ENCODE data around the gene ITGA6. TPM values are rescaled to one million over a fixed set of nuclear protein-coding genes. Genes with fewer than 3 reads are reported as not detected.

ITGA6 gene
- total RNA-seq, 2 experiments from 2014 or later: 14.6 to 15.0 TPM

- H3K27ac Mint-ChIP-seq: no peak overlapping the region
- H3K36me3 Mint-ChIP-seq (ENCODE audit: low read depth): no peaks in the 10 kb centered on the region
- CTCF ChIA-PET: interaction anchor here (1.4 to 20.5 kb wide), 2 partner anchors 15 to 34 kb away, joined by 4 to 457 read pairs; no protein-coding TSS in a partner anchor
- no peak overlapping the region for H3K4me3 Mint-ChIP-seq
- DNase-seq (no peak), ATAC-seq (no peak)
- POLR2A ChIA-PET: interaction anchor here (0.7 kb wide), 1 partner anchor 35 kb away, joined by 4 read pairs; no protein-coding TSS in a partner anchor
- no peaks in the 10 kb centered on the region for H3K9me3 Mint-ChIP-seq (ENCODE audit: insufficient read depth)
- H3K4me1 Mint-ChIP-seq (ENCODE audit: low read depth): peaks cover 22% of the 10 kb centered on the region
- peaks cover 52% of the 10 kb centered on the region for H3K27me3 Mint-ChIP-seq (ENCODE audit: low read depth)
Observed at GRCh38 chr2:172425336-172425735, 2.0 kb upstream of the ITGA6 start.

- H3K27me3 Mint-ChIP-seq (ENCODE audit: low read depth): peaks cover 53% of the 10 kb centered on the region
- no peaks in the 10 kb centered on the region for H3K36me3 Mint-ChIP-seq (ENCODE audit: low read depth)
- ChIA-PET CTCF (interaction anchor here (0.9 to 20.5 kb wide), 7 partner anchors 11 to 294 kb away, joined by 3 to 457 read pairs (median 3); no protein-coding TSS in a partner anchor), POLR2A (no interaction called here)
- H3K9me3 Mint-ChIP-seq (ENCODE audit: insufficient read depth): no peaks in the 10 kb centered on the region
- H3K27ac Mint-ChIP-seq: peak overlapping the region; percentile 40
- peak overlapping the region; percentile 75 for H3K4me3 Mint-ChIP-seq
- H3K4me1 Mint-ChIP-seq (ENCODE audit: low read depth): peaks cover 26% of the 10 kb centered on the region
- no peak for DNase-seq
- no peak for ATAC-seq
Observed at GRCh38 chr2:172426635-172427255, 641 bp upstream of the ITGA6 start.

- DNase-seq (peak; percentile 62), ATAC-seq (peak; percentile 62)
- peak overlapping the region; percentile 53 for H3K27ac Mint-ChIP-seq
Observed at GRCh38 chr2:172427990-172428831, 825 bp downstream of the ITGA6 start.

GRCh38 chr2:172428832-172429210, 1.4 kb downstream of the ITGA6 start:
- ATAC-seq: no peak
- Mint-ChIP-seq H3K4me3 (peak overlapping the region; percentile 78), H3K27me3 (ENCODE audit: low read depth) (peaks cover 50% of the 10 kb centered on the region), H3K4me1 (ENCODE audit: low read depth) (peaks cover 34% of the 10 kb centered on the region), H3K9me3 (ENCODE audit: insufficient read depth) (no peaks in the 10 kb centered on the region), H3K27ac (no peak overlapping the region), H3K36me3 (ENCODE audit: low read depth) (no peaks in the 10 kb centered on the region)
- ChIA-PET CTCF (interaction anchor here (1.9 to 20.5 kb wide), 2 partner anchors 11 to 31 kb away, joined by 15 to 457 read pairs; no protein-coding TSS in a partner anchor), POLR2A (no interaction called here)
- no peak for DNase-seq

More at GRCh38 chr2:172427990-172428831, 825 bp downstream of the ITGA6 start:
- no peaks in the 10 kb centered on the region for H3K9me3 Mint-ChIP-seq (ENCODE audit: insufficient read depth)
- ChIA-PET CTCF (interaction anchor here (1.1 to 20.5 kb wide), 4 partner anchors 12 to 32 kb away, joined by 3 to 457 read pairs (median 6); no protein-coding TSS in a partner anchor), POLR2A (no interaction called here)
- H3K27me3 Mint-ChIP-seq (ENCODE audit: low read depth): peaks cover 53% of the 10 kb centered on the region
- peak overlapping the region; percentile 78 for H3K4me3 Mint-ChIP-seq
- H3K4me1 Mint-ChIP-seq (ENCODE audit: low read depth): peaks cover 31% of the 10 kb centered on the region
- H3K36me3 Mint-ChIP-seq (ENCODE audit: low read depth): no peaks in the 10 kb centered on the region

- H3K27ac Mint-ChIP-seq: no peak overlapping the region
- no peak for ATAC-seq
- H3K27me3 Mint-ChIP-seq (ENCODE audit: low read depth): peaks cover 46% of the 10 kb centered on the region
- H3K4me1 Mint-ChIP-seq (ENCODE audit: low read depth): peaks cover 40% of the 10 kb centered on the region
- CTCF ChIA-PET: interaction anchor here (1.8 to 20.5 kb wide), 3 partner anchors 11 to 30 kb away, joined by 5 to 457 read pairs (median 15); no protein-coding TSS in a partner anchor
- H3K36me3 Mint-ChIP-seq (ENCODE audit: low read depth): no peaks in the 10 kb centered on the region
- DNase-seq: no peak
- H3K4me3 Mint-ChIP-seq: peak overlapping the region; percentile 78
- POLR2A ChIA-PET: interaction anchor here (0.9 kb wide), 1 partner anchor 33 kb away, joined by 3 read pairs; no protein-coding TSS in a partner anchor
- H3K9me3 Mint-ChIP-seq (ENCODE audit: insufficient read depth): no peaks in the 10 kb centered on the region
Observed at GRCh38 chr2:172429301-172429968, 2.0 kb downstream of the ITGA6 start.

- no peak for ATAC-seq
- POLR2A ChIA-PET: interaction anchor here (0.9 kb wide), 1 partner anchor 33 kb away, joined by 3 read pairs; no protein-coding TSS in a partner anchor
- no peak for DNase-seq
- CTCF ChIA-PET: interaction anchor here (1.8 to 20.5 kb wide), 3 partner anchors 10 to 30 kb away, joined by 5 to 457 read pairs (median 15); no protein-coding TSS in a partner anchor
- peaks cover 44% of the 10 kb centered on the region for H3K27me3 Mint-ChIP-seq (ENCODE audit: low read depth)
- no peak overlapping the region for H3K27ac Mint-ChIP-seq
- no peaks in the 10 kb centered on the region for H3K9me3 Mint-ChIP-seq (ENCODE audit: insufficient read depth)
- H3K4me1 Mint-ChIP-seq (ENCODE audit: low read depth): peaks cover 46% of the 10 kb centered on the region
- H3K36me3 Mint-ChIP-seq (ENCODE audit: low read depth): no peaks in the 10 kb centered on the region
- H3K4me3 Mint-ChIP-seq: no peak overlapping the region
Observed at GRCh38 chr2:172430027-172430426, 2.6 kb downstream of the ITGA6 start.

- Mint-ChIP-seq H3K27me3 (ENCODE audit: low read depth) (peaks cover 40% of the 10 kb centered on the region), H3K4me1 (ENCODE audit: low read depth) (peaks cover 50% of the 10 kb centered on the region), H3K27ac (no peak overlapping the region), H3K4me3 (no peak overlapping the region), H3K36me3 (ENCODE audit: low read depth) (peaks cover 2% of the 10 kb centered on the region), H3K9me3 (ENCODE audit: insufficient read depth) (no peaks in the 10 kb centered on the region)
- DNase-seq: no peak
- ChIA-PET POLR2A (no interaction called here), CTCF (interaction anchor here (1.8 to 20.5 kb wide), 3 partner anchors 9 to 29 kb away, joined by 5 to 457 read pairs (median 15); no protein-coding TSS in a partner anchor)
- ATAC-seq: no peak
Observed at GRCh38 chr2:172430678-172431077, 3.3 kb downstream of the ITGA6 start.

GRCh38 chr2:172431463-172431862, 4.1 kb downstream of the ITGA6 start:
- Mint-ChIP-seq H3K4me3 (no peak overlapping the region), H3K27me3 (ENCODE audit: low read depth) (peaks cover 36% of the 10 kb centered on the region), H3K9me3 (ENCODE audit: insufficient read depth) (no peaks in the 10 kb centered on the region), H3K27ac (no peak overlapping the region), H3K36me3 (ENCODE audit: low read depth) (peaks cover 2% of the 10 kb centered on the region), H3K4me1 (ENCODE audit: low read depth) (peaks cover 48% of the 10 kb centered on the region)
- POLR2A ChIA-PET: no interaction called here
- no peak for DNase-seq
- CTCF ChIA-PET: interaction anchor here (1.2 to 20.5 kb wide), 3 partner anchors 10 to 28 kb away, joined by 3 to 457 read pairs (median 7); no protein-coding TSS in a partner anchor
- no peak for ATAC-seq

- H3K27me3 Mint-ChIP-seq (ENCODE audit: low read depth): peaks cover 31% of the 10 kb centered on the region
- DNase-seq (no peak), ATAC-seq (no peak)
- POLR2A ChIA-PET: no interaction called here
- H3K27ac Mint-ChIP-seq: no peak overlapping the region
- no peaks in the 10 kb centered on the region for H3K9me3 Mint-ChIP-seq (ENCODE audit: insufficient read depth)
- CTCF ChIA-PET: interaction anchor here (1.2 to 20.5 kb wide), 3 partner anchors 10 to 28 kb away, joined by 3 to 457 read pairs (median 7); no protein-coding TSS in a partner anchor
- H3K4me3 Mint-ChIP-seq: no peak overlapping the region
- peaks cover 43% of the 10 kb centered on the region for H3K4me1 Mint-ChIP-seq (ENCODE audit: low read depth)
- peaks cover 2% of the 10 kb centered on the region for H3K36me3 Mint-ChIP-seq (ENCODE audit: low read depth)
Observed at GRCh38 chr2:172431993-172432392, 4.6 kb downstream of the ITGA6 start.

GRCh38 chr2:172433144-172433543, 5.8 kb downstream of the ITGA6 start:
- Mint-ChIP-seq H3K36me3 (ENCODE audit: low read depth) (peaks cover 2% of the 10 kb centered on the region), H3K27ac (no peak overlapping the region), H3K4me1 (ENCODE audit: low read depth) (peaks cover 40% of the 10 kb centered on the region), H3K9me3 (ENCODE audit: insufficient read depth) (no peaks in the 10 kb centered on the region), H3K27me3 (ENCODE audit: low read depth) (peaks cover 30% of the 10 kb centered on the region), H3K4me3 (no peak overlapping the region)
- DNase-seq (no peak), ATAC-seq (no peak)
- ChIA-PET POLR2A (no interaction called here), CTCF (interaction anchor here (20.5 kb wide), 1 partner anchor 27 kb away, joined by 457 read pairs; no protein-coding TSS in a partner anchor)
